Osteocyte (in vitro differentiated cells): ENCODE results near the gene MGLL. TPM values are rescaled to one million over a fixed set of nuclear protein-coding genes. Genes with fewer than 3 reads are reported as not detected.

ENCODE experiments used
- DNase-seq: peaks from one replicate; pipeline ENCODE4 v3.0.0; 2021; ENCODE audit warnings: mixed read lengths; ENCODE audit not compliant: unreplicated experiment; ENCODE audit errors: extremely low spot score
- H3K27ac Mint-ChIP-seq: one replicate; pipeline ENCODE4 v1.8.0; 2021; ENCODE audit warnings: mild to moderate bottlenecking, mixed read lengths; ENCODE audit not compliant: unreplicated experiment
- H3K27me3 Mint-ChIP-seq: one replicate; pipeline ENCODE4 v1.8.0; 2021; ENCODE audit warnings: mixed read lengths; ENCODE audit not compliant: unreplicated experiment
- H3K36me3 Mint-ChIP-seq: one replicate; pipeline ENCODE4 v1.8.0; 2021; ENCODE audit warnings: mixed read lengths; ENCODE audit not compliant: unreplicated experiment
- H3K4me1 Mint-ChIP-seq: one replicate; pipeline ENCODE4 v1.8.0; 2021; ENCODE audit warnings: mixed read lengths; ENCODE audit not compliant: unreplicated experiment
- H3K4me3 Mint-ChIP-seq: one replicate; pipeline ENCODE4 v1.8.0; 2021; ENCODE audit warnings: mild to moderate bottlenecking, moderate library complexity, mixed read lengths; ENCODE audit not compliant: unreplicated experiment
- H3K9me3 Mint-ChIP-seq: one replicate; pipeline ENCODE4 v1.8.0; 2021; ENCODE audit warnings: mixed read lengths; ENCODE audit not compliant: unreplicated experiment
- total RNA-seq: library from RNA; stranded (reverse); gene quantifications from 2 replicates; pipeline ENCODE4 v1.2.1, GENCODE V29; 2021
- TF ChIP-seq, protein P1 (sequence below): fragments of 200-600 bp; sonication (generic); IDR thresholded peaks from 2 replicates; pipeline ENCODE4 v1.5.0; 2021; ENCODE audit warnings: antibody characterized with exemption, mild to moderate bottlenecking, moderate library complexity

The MGLL gene
- total RNA-seq, 1 donor from 2014 or later: 112 TPM

DNA sequence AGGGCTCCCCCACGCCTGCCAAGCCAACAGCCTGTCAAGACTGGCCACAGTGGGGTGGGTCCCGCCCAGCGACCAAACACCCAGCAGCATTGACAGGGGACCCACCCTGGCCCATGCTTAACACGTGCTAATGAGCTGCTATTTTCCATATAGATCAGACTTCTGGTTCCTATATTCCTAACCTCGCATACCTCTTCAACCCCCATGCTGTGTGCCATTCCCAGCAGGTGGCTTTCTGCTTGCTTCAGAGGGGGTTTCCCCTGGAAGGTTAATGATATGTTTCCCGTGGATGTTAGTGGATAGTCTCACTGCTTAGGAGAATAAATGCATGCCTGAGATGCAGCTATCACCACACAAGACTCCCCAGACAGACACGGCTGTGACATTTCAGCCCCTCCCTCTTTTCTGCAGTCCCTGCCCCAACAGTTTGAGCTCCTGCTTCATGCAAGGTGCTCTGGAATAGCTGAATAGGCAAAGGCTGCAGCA, 37.9 kb upstream of the MGLL start:
- Mint-ChIP-seq H3K4me1 (no peaks in the 10 kb centered on the region), H3K4me3 (no peak overlapping the region), H3K9me3 (no peaks in the 10 kb centered on the region), H3K27me3 (no peaks in the 10 kb centered on the region), H3K36me3 (no peaks in the 10 kb centered on the region), H3K27ac (no peak overlapping the region)
- TF ChIP-seq, protein P1, sequence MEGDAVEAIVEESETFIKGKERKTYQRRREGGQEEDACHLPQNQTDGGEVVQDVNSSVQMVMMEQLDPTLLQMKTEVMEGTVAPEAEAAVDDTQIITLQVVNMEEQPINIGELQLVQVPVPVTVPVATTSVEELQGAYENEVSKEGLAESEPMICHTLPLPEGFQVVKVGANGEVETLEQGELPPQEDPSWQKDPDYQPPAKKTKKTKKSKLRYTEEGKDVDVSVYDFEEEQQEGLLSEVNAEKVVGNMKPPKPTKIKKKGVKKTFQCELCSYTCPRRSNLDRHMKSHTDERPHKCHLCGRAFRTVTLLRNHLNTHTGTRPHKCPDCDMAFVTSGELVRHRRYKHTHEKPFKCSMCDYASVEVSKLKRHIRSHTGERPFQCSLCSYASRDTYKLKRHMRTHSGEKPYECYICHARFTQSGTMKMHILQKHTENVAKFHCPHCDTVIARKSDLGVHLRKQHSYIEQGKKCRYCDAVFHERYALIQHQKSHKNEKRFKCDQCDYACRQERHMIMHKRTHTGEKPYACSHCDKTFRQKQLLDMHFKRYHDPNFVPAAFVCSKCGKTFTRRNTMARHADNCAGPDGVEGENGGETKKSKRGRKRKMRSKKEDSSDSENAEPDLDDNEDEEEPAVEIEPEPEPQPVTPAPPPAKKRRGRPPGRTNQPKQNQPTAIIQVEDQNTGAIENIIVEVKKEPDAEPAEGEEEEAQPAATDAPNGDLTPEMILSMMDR: no peak
- DNase-seq: peak; percentile 27

DNA sequence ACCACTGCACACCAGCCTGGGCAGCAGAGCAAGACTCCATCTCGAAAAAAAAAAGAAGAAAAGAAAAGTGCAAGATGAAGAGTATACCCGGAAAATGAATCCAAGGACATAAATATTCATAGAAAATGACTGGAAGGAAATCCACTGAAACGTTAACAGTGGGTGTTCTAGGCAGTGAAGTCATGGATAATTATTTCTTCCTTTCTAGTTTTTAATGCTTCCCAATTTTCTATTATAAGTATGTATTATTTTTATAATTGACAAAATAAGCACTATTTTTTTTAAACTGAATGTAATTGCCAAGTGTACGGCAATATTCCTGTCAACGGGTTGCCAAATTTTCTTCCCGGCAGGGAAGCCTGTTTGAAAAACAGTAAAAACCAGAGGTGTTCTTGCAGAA, 37.4 kb upstream of the MGLL start:
- Mint-ChIP-seq H3K27ac (no peak overlapping the region), H3K27me3 (no peaks in the 10 kb centered on the region), H3K4me1 (no peaks in the 10 kb centered on the region), H3K9me3 (no peaks in the 10 kb centered on the region), H3K36me3 (no peaks in the 10 kb centered on the region), H3K4me3 (no peak overlapping the region)
- TF ChIP-seq, protein P1: no peak
- no peak for DNase-seq

DNA sequence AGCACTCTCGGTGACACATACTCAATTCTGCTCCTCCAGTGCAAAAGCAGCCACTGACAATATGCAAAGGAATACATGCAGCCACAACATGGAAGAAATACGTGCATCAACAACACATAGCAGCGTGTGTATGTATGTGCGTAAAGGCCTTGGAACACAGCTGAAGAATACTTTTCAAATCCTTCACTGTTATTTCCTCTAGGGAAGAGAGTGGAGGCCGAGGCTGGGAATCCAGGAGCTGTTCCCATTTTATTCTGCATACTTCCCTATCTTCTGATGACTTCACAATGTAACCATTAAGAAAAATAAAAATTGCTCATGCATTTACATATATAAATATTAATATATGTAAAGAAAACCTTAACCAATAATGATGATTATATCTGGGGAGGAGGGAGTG, 36.6 kb upstream of the MGLL start:
- H3K9me3 Mint-ChIP-seq: no peaks in the 10 kb centered on the region
- no peak overlapping the region for H3K4me3 Mint-ChIP-seq

DNA sequence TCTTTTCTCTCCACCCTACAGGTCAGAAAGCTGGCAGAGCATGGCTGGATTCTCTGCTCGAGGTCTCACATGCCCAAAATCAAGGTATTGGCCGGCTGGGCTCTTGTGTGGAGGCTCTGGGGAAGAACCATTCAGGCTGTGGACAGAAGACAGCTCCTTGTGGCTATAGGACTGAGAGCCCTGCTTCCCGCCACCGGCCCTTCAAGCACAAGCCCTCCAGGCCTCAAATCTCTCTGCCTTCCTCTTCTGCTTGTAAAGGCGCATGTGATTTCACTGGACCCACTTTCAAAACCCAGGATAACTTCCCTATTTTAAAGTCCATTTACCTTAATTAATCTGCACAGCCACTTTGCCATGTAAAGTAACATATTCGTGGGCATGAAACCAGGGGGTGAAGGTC, 36.2 kb upstream of the MGLL start:
- no peak overlapping the region for H3K27ac Mint-ChIP-seq
- peaks cover 2% of the 10 kb centered on the region for H3K27me3 Mint-ChIP-seq
- no peaks in the 10 kb centered on the region for H3K36me3 Mint-ChIP-seq
- TF ChIP-seq, protein P1: no peak
- H3K4me3 Mint-ChIP-seq: no peak overlapping the region
- DNase-seq: peak; percentile 54
- no peaks in the 10 kb centered on the region for H3K4me1 Mint-ChIP-seq
- H3K9me3 Mint-ChIP-seq: no peaks in the 10 kb centered on the region

More for the DNA sequence above, 36.6 kb upstream of the MGLL start:
- TF ChIP-seq, protein P1: no peak
- no peaks in the 10 kb centered on the region for H3K4me1 Mint-ChIP-seq
- no peaks in the 10 kb centered on the region for H3K36me3 Mint-ChIP-seq
- DNase-seq: peak; percentile 6
- no peak overlapping the region for H3K27ac Mint-ChIP-seq
- H3K27me3 Mint-ChIP-seq: peaks cover 1% of the 10 kb centered on the region

DNA sequence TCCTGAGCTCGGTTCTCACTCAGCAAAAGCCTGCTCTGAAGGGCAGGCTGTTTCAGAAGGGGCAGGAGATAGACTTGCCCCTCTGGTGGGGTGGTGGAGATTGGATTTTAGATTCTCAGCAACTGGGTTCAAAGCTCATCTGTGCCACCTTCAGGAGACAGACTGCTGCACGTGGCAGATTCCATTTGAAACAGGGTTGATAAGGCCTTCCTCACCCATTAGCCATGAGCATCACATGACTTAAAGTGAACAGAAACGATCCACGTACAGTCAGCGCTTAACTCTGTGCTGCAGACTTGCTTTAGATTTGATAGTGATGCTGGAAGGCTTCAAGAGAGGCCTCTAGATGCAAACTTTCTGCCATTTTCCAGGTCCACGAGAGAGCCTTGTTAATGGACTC, 35.0 kb upstream of the MGLL start:
- Mint-ChIP-seq H3K4me3 (no peak overlapping the region), H3K27ac (no peak overlapping the region), H3K27me3 (peaks cover 2% of the 10 kb centered on the region), H3K36me3 (no peaks in the 10 kb centered on the region), H3K9me3 (no peaks in the 10 kb centered on the region), H3K4me1 (no peaks in the 10 kb centered on the region)
- TF ChIP-seq, protein P1: peak; percentile 31
- DNase-seq: peak; percentile 36
